22Rv1 (cell line): ENCODE data around the gene PTPN9.

ENCODE experiments used
- CTCF ChIP-seq: fragments of 450-650 bp; IDR thresholded peaks from 2 replicates; pipeline ENCODE4 v1.5.1; 2017; ENCODE audit warnings: mild to moderate bottlenecking
- ZFX ChIP-seq: fragments of 450-650 bp; IDR thresholded peaks from 2 replicates; pipeline ENCODE4 v1.6.1; 2017; ENCODE audit warnings: antibody characterized with exemption, borderline replicate concordance

GRCh38 chr15:75606026-75606425 lies 26.9 kb upstream of the PTPN9 start:
- TF ChIP-seq CTCF (no peak), ZFX (no peak)
